Stimulated activated CD4-positive, alpha-beta T cell treated with anti-CD3 and anti-CD28 coated beads, Interleukin-1b, Interleukin-23, amount 100 ng/mL, for 48 hours (primary cell): ENCODE results near the gene CDKAL1.
"Not testable (repeated sequence)": the region's sequence is repeated elsewhere in the genome, so short reads cannot be mapped to it uniquely, and the experiment has no call there.

Experiments used
- DNase-seq: peaks from one replicate; pipeline ENCODE4 v3.0.0-alpha.2; 2020

CDKAL1 gene

GRCh38 chr6:20554817-20555216 is 20.6 kb downstream of the CDKAL1 start:
- DNase-seq = no peak

DNA sequence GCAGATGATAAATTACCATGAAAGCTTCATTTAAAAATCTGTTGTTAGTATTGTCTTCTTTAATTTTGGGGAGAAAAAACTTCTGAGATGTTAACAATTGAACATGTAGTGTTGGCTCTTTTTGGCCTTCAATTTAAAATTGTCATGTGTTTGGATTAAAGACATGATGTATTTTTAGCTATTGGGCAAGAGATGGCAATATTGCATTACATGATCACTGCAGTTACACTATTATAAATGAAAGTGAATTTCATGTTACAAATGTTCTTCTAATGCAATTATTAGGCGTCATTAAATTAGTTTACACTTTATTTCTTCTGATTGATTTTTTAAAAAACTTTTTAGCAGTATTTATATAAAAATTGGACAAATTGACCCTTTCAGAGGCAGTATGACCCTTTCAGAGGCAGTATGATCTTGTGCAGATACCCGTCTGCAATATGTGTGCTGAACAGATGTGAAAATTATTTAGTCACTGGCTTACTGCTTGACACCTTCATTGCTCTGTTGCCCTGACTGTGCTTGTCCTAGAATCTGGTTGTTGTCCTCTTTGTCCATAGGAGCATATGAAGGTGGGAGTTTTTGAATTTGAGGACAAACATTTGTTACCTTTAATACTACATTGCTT is 25.8 kb downstream of the CDKAL1 start:
- no peak for DNase-seq

GRCh38 chr6:20563377-20563776 is 29.1 kb downstream of the CDKAL1 start:
- no peak for DNase-seq

DNA sequence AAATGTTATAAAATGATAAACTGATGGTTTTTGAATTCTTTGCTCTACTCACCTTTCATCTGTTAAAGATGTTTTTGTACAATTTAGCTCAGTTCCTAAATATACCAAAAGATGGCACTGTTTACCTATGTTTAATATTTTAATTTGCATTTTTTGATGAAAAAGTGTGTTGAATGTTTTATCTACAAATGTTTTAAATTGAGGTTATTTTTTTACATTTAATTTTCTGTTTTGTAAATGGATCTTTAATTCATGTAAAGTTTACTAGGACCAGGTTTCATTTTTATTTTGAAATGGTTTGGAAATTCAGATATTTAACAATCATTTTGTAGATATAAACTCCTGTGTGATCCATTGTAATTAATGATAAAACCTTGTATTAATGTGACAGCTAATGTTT is 30.0 kb downstream of the CDKAL1 start:
- no peak for DNase-seq

- DNase-seq = no peak
These were observed 30.5 kb downstream of the CDKAL1 start for GRCh38 chr6:20564777-20565176.

DNA sequence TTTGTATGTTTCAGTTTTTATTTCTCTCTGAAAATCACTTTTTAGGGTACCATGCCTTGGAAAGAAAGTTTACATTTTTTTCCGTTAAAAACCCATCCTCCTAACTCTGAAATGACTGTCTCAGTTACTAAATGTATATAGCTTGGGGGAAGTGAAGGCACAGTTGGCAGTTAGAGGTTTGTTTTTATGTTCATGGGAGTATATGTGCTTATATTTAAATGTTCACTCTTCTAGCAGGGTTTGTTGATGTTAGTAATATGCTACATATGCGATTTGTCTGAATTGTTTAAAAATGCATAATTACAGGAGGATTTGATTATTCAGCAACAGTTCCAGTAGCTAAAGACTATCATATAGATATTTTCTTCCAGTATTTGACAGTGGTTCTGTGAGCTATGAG is 31.1 kb downstream of the CDKAL1 start:
- DNase-seq = no peak

DNA sequence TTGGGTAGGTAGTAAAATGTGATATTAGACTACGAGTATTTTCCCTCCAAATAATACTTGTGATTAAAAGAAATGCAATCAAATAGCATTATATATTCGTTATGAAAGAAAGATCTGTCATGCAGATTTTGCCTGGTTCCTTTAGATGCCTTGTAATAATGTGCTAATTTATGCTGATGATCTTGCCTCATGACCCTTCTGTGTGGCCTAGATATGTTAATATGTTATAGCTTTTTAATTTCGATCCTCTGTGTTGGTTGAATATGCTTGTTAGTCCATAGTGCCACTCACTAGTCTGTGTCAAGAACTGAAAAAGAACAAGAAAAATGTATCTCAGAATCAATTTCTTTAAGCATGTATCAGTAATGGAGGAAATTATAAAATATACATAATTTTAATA is 31.9 kb downstream of the CDKAL1 start:
- no peak for DNase-seq

GRCh38 chr6:20569000-20569610 is 34.8 kb downstream of the CDKAL1 start:
- no peak for DNase-seq

GRCh38 chr6:20571261-20571660 is 37.0 kb downstream of the CDKAL1 start:
- no peak for DNase-seq

GRCh38 chr6:20572288-20572687 is 38.0 kb downstream of the CDKAL1 start:
- no peak for DNase-seq

GRCh38 chr6:20572940-20573339 is 38.7 kb downstream of the CDKAL1 start:
- no peak for DNase-seq

GRCh38 chr6:20574355-20574754 is 40.1 kb downstream of the CDKAL1 start:
- no peak for DNase-seq

- no peak for DNase-seq
These were observed 40.9 kb downstream of the CDKAL1 start for GRCh38 chr6:20575125-20575524.

DNA sequence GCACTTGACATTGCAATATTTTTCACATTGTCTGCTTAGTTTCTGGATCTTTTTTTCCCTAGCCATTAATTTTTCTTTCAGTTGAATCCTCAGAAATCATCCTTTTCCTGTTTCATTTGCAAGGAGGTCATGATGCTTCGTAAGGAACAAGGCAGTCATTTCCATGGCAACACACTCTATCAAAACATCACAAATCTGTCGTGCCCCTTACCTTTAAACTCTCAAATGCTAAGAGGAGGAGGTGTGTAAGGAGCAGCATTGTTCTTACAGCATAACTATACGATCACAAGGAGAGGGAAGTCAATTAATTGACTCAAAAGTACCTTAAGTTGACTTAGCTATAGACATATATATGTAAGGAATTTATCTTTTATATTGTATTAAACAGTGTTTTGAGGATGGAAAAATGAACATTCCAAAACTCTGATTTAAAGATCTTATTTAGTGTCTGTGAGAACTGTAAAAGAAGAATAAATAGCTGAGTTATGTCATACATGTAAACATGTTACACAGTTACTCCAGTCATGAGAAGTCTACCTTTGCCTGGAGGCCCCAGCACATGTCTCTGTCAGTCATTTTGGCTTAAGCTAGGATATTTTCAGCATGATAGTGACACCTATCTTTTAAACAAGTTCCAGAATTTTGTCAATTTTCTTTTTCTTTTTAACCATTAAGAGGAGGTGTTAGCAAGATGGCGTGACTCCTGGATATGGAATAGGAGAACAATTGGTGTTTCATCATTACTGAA is 41.6 kb downstream of the CDKAL1 start:
- DNase-seq = no peak

DNA sequence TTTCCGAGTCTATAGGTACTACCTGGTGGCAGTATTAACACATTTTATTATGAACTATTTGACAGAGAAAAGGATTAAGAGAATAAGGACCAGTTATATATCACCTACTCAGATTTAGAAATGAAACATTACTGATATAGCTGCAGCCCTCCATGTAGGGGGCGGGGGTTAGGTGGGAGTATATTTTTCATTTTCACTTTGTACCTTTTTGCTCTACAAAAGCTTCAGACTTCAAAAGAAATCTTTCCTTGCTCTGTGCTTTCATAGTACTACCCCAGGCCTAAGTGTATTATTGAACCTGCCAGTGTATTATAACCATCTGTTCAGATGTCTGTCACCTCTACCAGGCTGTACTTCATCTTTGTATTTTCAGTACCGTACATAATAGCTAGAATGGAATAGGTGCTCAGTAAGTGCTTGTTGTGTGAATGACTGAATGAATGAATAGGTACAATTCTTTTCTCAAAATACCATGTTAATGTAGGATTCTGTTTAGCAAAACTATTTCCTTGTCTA is 43.0 kb downstream of the CDKAL1 start:
- DNase-seq = no peak

GRCh38 chr6:20581070-20581469 is 46.8 kb downstream of the CDKAL1 start:
- DNase-seq = no peak

GRCh38 chr6:20582586-20583443 is 48.6 kb downstream of the CDKAL1 start:
- DNase-seq = no peak

DNA sequence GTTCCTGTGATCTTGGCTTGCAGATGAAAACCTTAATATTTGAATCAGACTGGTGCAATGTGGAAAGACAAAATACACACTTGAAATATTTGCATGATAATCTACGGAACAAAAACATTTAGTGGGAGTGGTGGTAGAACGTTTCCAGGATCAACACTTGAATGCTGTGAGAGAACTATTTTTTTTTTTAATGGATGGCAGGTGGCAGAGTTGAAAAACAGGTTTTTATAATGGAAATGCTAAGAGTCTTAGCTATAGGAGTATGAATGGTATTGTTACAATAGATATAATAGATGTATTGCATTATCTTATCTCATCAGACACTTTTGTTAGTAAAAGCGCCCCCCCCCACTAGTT is 49.2 kb downstream of the CDKAL1 start:
- DNase-seq = no peak

DNA sequence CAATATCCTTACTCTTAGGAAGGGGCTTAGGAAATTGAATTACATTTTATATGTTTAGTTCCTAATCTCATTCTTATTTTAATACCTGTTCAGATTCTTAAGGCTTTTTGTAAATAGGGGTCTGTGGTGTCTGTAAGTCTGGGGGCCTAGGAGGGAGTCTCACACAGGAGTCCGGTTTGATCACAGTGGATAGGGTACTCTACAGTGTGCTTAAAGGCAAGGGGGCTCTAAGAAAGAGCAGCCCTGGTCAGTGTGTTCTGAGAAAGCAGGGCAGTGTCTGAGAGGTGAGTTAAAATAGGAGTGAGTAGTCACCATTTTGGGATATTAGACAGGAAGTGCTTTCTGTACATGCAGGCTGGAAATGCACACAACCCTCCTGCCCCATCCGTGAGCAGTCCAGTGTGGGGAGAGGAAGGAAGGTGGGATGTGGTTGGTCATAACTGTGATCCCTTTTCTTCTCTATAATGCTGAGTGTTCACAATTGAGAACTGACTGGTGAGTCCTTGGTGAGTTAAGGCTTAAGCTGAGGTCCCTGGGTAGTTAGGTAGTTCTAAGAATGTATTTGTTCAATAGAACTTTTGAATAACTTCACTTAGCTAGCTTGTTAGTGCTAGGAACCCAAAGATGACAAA is 50.0 kb downstream of the CDKAL1 start:
- DNase-seq = no peak

- no peak for DNase-seq
These were observed 55.0 kb downstream of the CDKAL1 start for GRCh38 chr6:20589266-20589665.

- DNase-seq = not testable (repeated sequence)
These were observed 56.2 kb downstream of the CDKAL1 start for GRCh38 chr6:20590476-20590875.

- not testable (repeated sequence) for DNase-seq
These were observed 60.1 kb downstream of the CDKAL1 start for GRCh38 chr6:20594299-20594853.
